ENCODE results near the gene LRRTM1. TPM values are rescaled to one million over a fixed set of nuclear protein-coding genes. Genes with fewer than 3 reads are reported as not detected.

Gene LRRTM1, protein sequence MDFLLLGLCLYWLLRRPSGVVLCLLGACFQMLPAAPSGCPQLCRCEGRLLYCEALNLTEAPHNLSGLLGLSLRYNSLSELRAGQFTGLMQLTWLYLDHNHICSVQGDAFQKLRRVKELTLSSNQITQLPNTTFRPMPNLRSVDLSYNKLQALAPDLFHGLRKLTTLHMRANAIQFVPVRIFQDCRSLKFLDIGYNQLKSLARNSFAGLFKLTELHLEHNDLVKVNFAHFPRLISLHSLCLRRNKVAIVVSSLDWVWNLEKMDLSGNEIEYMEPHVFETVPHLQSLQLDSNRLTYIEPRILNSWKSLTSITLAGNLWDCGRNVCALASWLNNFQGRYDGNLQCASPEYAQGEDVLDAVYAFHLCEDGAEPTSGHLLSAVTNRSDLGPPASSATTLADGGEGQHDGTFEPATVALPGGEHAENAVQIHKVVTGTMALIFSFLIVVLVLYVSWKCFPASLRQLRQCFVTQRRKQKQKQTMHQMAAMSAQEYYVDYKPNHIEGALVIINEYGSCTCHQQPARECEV
- total RNA-seq (not detected), polyA plus RNA-seq (not detected)

- Histone ChIP-seq H3K36me3 (ENCODE audit: control insufficient read depth, insufficient read depth, low read length) (no peaks in the 10 kb centered on the region), H3K4me3 (ENCODE audit: low read depth, low read length) (no peak within 1 kb of the TSS), H3K9me3 (ENCODE audit: control insufficient read depth in 2 of 2, low read length in 2 of 2) (no peaks in the 10 kb centered on the region), H3K27me3 (ENCODE audit: control insufficient read depth, insufficient read depth, low read length) (no peaks in the 10 kb centered on the region), H3K4me1 (ENCODE audit: control insufficient read depth, insufficient read depth, low read length, poor library complexity, severe bottlenecking) (no peaks in the 10 kb centered on the region), H3K27ac (ENCODE audit: insufficient read depth, low read length, poor library complexity, severe bottlenecking) (no peak within 1 kb of the TSS)
- Mint-ChIP-seq H3K27ac (peak within 1 kb of the TSS in 1 of 3 donors; percentile 38), H3K27me3 (peaks cover 11% of the 10 kb centered on the region), H3K36me3 (no peaks in the 10 kb centered on the region), H3K9me3 (peaks cover 0 to 13% (median 6%) of the 10 kb centered on the region in 7 donors), H3K4me3 (no peak within 1 kb of the TSS), H3K4me1 (no peaks in the 10 kb centered on the region)
- ATAC-seq (ENCODE audit: low read depth in 2 of 2) = no peak
- DNase-seq = no peak
Observed at GRCh38 chr2:80303909-80304837, at the start of gene LRRTM1. Gene LRRTM1, minus strand, starts transcription at chr2:80304752. Its CDS starts 933 bp downstream, at chr2:80303819.

DNA sequence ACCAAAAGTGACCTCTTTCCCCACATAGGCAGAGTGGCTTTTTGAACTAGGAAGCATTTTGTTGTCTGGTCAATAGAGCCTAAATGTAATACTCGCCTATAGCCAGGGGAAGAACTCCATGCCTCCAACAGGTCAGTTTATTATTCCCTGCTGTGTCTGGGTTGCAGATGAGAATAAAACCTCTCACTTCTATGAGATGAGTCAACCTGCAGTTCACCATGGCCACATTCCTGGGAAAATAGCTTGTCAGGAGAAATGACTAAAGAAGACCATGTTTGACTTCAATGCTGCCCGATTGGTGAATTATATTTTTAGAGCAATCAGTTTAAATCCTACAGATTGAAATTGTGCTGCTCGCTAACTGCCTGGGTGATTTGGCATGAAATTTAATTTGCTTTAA, 46.7 kb upstream of the LRRTM1 start:
- Histone ChIP-seq H3K27me3 (ENCODE audit: control insufficient read depth, insufficient read depth, low read length) (no peaks in the 10 kb centered on the region), H3K4me3 (ENCODE audit: low read depth, low read length) (no peak overlapping the region), H3K9me3 (ENCODE audit: control insufficient read depth in 2 of 2, low read length in 2 of 2) (peaks cover 0 to 2% of the 10 kb centered on the region in 2 experiments), H3K4me1 (ENCODE audit: control insufficient read depth, insufficient read depth, low read length, poor library complexity, severe bottlenecking) (no peaks in the 10 kb centered on the region), H3K36me3 (ENCODE audit: control insufficient read depth, insufficient read depth, low read length) (no peaks in the 10 kb centered on the region), H3K27ac (ENCODE audit: insufficient read depth, low read length, poor library complexity, severe bottlenecking) (no peak overlapping the region)
- Mint-ChIP-seq H3K4me3 (no peak overlapping the region), H3K27me3 (no peaks in the 10 kb centered on the region), H3K4me1 (no peaks in the 10 kb centered on the region), H3K36me3 (no peaks in the 10 kb centered on the region), H3K9me3 (peaks cover 0 to 10% (median 3%) of the 10 kb centered on the region in 7 donors), H3K27ac (no peak overlapping the region)
- DNase-seq (no peak), ATAC-seq (ENCODE audit: low read depth in 2 of 2) (no peak)

DNA sequence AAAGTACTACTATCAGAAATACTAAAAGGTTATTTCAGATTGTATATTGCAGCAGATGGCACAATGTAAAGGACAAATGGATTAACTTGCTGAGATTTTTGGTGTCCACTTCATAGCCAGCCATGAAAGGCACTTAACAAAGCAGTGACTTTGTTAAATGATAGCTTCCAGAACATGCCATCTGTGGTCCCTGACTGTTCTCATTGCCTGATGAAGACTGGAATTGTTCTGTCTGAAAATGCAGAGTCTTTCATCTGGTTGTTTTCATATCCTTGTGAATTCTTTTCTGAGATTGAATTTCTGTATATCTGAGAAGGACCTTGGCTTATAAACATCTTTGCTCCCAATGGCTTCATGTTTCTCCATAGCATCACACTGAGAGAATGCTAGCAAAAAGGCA, 44.4 kb upstream of the LRRTM1 start:
- Histone ChIP-seq H3K36me3 (ENCODE audit: control insufficient read depth, insufficient read depth, low read length) (no peaks in the 10 kb centered on the region), H3K4me3 (ENCODE audit: low read depth, low read length) (no peak overlapping the region), H3K9me3 (ENCODE audit: control insufficient read depth in 2 of 2, low read length in 2 of 2) (peaks cover 0 to 2% of the 10 kb centered on the region in 2 experiments), H3K27me3 (ENCODE audit: control insufficient read depth, insufficient read depth, low read length) (no peaks in the 10 kb centered on the region), H3K4me1 (ENCODE audit: control insufficient read depth, insufficient read depth, low read length, poor library complexity, severe bottlenecking) (no peaks in the 10 kb centered on the region), H3K27ac (ENCODE audit: insufficient read depth, low read length, poor library complexity, severe bottlenecking) (no peak overlapping the region)
- peaks cover 0 to 8% (median 3%) of the 10 kb centered on the region in 7 donors for H3K9me3 Mint-ChIP-seq
- DNase-seq = no peak
- H3K4me1 Mint-ChIP-seq = no peaks in the 10 kb centered on the region
- H3K4me3 Mint-ChIP-seq = no peak overlapping the region
- no peaks in the 10 kb centered on the region for H3K27me3 Mint-ChIP-seq
- H3K36me3 Mint-ChIP-seq = no peaks in the 10 kb centered on the region
- no peak for ATAC-seq (ENCODE audit: low read depth in 2 of 2)
- H3K27ac Mint-ChIP-seq = no peak overlapping the region

DNA sequence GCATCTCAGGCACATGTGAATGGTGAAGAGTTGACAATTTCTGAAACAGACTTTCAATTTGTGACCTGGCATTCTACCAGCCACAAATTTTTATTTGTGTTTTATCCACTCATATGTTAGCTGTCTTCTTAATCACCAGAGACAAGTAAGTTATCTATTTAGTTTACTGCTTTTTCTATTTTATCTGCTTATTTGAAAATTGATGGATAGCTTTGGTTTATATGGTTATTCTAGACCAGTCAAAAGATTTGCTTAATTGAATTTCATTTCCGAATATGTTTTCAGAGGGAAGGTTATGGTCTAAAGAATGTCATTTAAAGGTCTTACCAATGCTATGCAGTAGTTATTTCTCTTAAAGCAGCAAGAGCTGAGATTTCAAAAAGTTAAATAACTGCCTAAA, 43.5 kb upstream of the LRRTM1 start:
- Mint-ChIP-seq H3K4me3 (no peak overlapping the region), H3K36me3 (no peaks in the 10 kb centered on the region), H3K9me3 (peaks cover 0 to 8% (median 3%) of the 10 kb centered on the region in 7 donors), H3K27ac (no peak overlapping the region), H3K27me3 (no peaks in the 10 kb centered on the region), H3K4me1 (no peaks in the 10 kb centered on the region)
- ATAC-seq (ENCODE audit: low read depth in 2 of 2) = no peak
- Histone ChIP-seq H3K9me3 (ENCODE audit: control insufficient read depth in 2 of 2, low read length in 2 of 2) (peaks cover 0 to 2% of the 10 kb centered on the region in 2 experiments), H3K4me1 (ENCODE audit: control insufficient read depth, insufficient read depth, low read length, poor library complexity, severe bottlenecking) (no peaks in the 10 kb centered on the region), H3K27ac (ENCODE audit: insufficient read depth, low read length, poor library complexity, severe bottlenecking) (no peak overlapping the region), H3K27me3 (ENCODE audit: control insufficient read depth, insufficient read depth, low read length) (no peaks in the 10 kb centered on the region), H3K4me3 (ENCODE audit: low read depth, low read length) (no peak overlapping the region), H3K36me3 (ENCODE audit: control insufficient read depth, insufficient read depth, low read length) (no peaks in the 10 kb centered on the region)
- DNase-seq = no peak

DNA sequence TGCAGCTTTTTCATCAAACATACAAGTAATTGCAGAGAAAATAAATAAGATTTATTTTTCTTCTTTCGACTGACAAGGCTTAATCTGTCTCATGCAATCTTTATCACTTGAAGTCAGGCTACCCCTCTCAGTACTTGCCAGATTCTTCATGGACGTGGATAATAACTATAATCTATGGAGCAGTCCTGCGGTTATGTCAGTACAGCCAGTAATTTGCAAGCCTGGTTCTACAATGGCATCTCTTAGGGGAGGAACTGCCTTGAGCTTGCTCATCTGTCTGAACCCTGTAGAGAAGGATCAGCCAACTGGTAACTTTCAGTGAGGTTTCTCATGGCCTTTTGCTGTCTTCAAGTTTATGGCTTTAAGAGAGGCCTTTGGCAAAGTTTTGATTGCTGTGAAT, 35.5 kb upstream of the LRRTM1 start:
- H3K27ac ChIP-seq (ENCODE audit: insufficient read depth, low read length, poor library complexity, severe bottlenecking) = no peak overlapping the region
- no peaks in the 10 kb centered on the region for H3K4me1 Mint-ChIP-seq
- no peak overlapping the region for H3K4me3 Mint-ChIP-seq
- H3K36me3 Mint-ChIP-seq = peaks cover 3% of the 10 kb centered on the region
- H3K4me3 ChIP-seq (ENCODE audit: low read depth, low read length) = no peak overlapping the region
- no peaks in the 10 kb centered on the region for H3K36me3 ChIP-seq (ENCODE audit: control insufficient read depth, insufficient read depth, low read length)
- H3K4me1 ChIP-seq (ENCODE audit: control insufficient read depth, insufficient read depth, low read length, poor library complexity, severe bottlenecking) = no peaks in the 10 kb centered on the region
- no peaks in the 10 kb centered on the region for H3K9me3 ChIP-seq (ENCODE audit: control insufficient read depth in 2 of 2, low read length in 2 of 2)
- H3K27me3 Mint-ChIP-seq = no peaks in the 10 kb centered on the region
- no peak overlapping the region for H3K27ac Mint-ChIP-seq
- H3K27me3 ChIP-seq (ENCODE audit: control insufficient read depth, insufficient read depth, low read length) = no peaks in the 10 kb centered on the region
- ATAC-seq (ENCODE audit: low read depth in 2 of 2) (no peak), DNase-seq (no peak)
- peaks cover 2 to 21% (median 8%) of the 10 kb centered on the region in 7 donors for H3K9me3 Mint-ChIP-seq

- Mint-ChIP-seq H3K4me1 (no peaks in the 10 kb centered on the region), H3K36me3 (peaks cover 3% of the 10 kb centered on the region), H3K4me3 (no peak overlapping the region), H3K27ac (no peak overlapping the region), H3K9me3 (peaks cover 2 to 26% (median 9%) of the 10 kb centered on the region in 7 donors), H3K27me3 (peaks cover 4% of the 10 kb centered on the region)
- ATAC-seq (ENCODE audit: low read depth in 2 of 2) (no peak), DNase-seq (no peak)
- no peak overlapping the region for H3K27ac ChIP-seq (ENCODE audit: insufficient read depth, low read length, poor library complexity, severe bottlenecking)
- no peaks in the 10 kb centered on the region for H3K27me3 ChIP-seq (ENCODE audit: control insufficient read depth, insufficient read depth, low read length)
- H3K36me3 ChIP-seq (ENCODE audit: control insufficient read depth, insufficient read depth, low read length) = no peaks in the 10 kb centered on the region
- H3K9me3 ChIP-seq (ENCODE audit: control insufficient read depth in 2 of 2, low read length in 2 of 2) = no peaks in the 10 kb centered on the region
- H3K4me3 ChIP-seq (ENCODE audit: low read depth, low read length) = no peak overlapping the region
- no peaks in the 10 kb centered on the region for H3K4me1 ChIP-seq (ENCODE audit: control insufficient read depth, insufficient read depth, low read length, poor library complexity, severe bottlenecking)
Observed at GRCh38 chr2:80338794-80339193, 34.2 kb upstream of the LRRTM1 start.

DNA sequence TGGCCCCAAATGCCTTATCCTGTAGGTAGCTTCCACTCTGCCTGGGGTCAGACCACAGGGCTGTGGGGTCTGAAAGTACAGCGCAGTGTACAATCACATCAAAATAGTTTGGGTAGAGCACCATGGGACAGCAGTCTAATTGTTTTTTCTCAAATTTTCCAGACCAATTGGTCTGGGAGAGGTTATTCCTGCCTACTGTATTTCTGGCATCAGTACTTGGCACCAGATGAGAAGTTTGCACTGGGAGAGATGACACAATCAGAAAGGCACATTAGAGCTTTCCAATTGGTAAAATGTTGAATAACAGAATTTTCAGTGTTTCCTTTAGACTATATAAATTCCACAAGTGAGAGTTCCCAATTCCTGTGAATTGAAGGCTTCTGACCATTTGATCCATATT, 30.9 kb upstream of the LRRTM1 start:
- Histone ChIP-seq H3K4me1 (ENCODE audit: control insufficient read depth, insufficient read depth, low read length, poor library complexity, severe bottlenecking) (no peaks in the 10 kb centered on the region), H3K27ac (ENCODE audit: insufficient read depth, low read length, poor library complexity, severe bottlenecking) (no peak overlapping the region), H3K36me3 (ENCODE audit: control insufficient read depth, insufficient read depth, low read length) (no peaks in the 10 kb centered on the region), H3K27me3 (ENCODE audit: control insufficient read depth, insufficient read depth, low read length) (no peaks in the 10 kb centered on the region), H3K4me3 (ENCODE audit: low read depth, low read length) (no peak overlapping the region), H3K9me3 (ENCODE audit: control insufficient read depth in 2 of 2, low read length in 2 of 2) (no peaks in the 10 kb centered on the region)
- Mint-ChIP-seq H3K27me3 (peaks cover 4% of the 10 kb centered on the region), H3K4me3 (no peak overlapping the region), H3K4me1 (no peaks in the 10 kb centered on the region), H3K9me3 (peaks cover 0 to 36% (median 11%) of the 10 kb centered on the region in 7 donors), H3K36me3 (peaks cover 3% of the 10 kb centered on the region), H3K27ac (no peak overlapping the region)
- ATAC-seq (ENCODE audit: low read depth in 2 of 2) (no peak), DNase-seq (no peak)
